Tibial nerve (tissue), 4 donors: ENCODE measurements around the gene PSME4. TPM values are rescaled to one million over a fixed set of nuclear protein-coding genes. Genes with fewer than 3 reads are reported as not detected.
"Not testable (repeated sequence)": the region's sequence is repeated elsewhere in the genome, so short reads cannot be mapped to it uniquely, and the experiment has no call there.

ENCODE experiments used
- DNase-seq, 2 donors: peaks; one replicate each; pipeline ENCODE4 v3.0.0-alpha.2; 2019; ENCODE audit warnings: low spot score in 2 of 2
- H3K27ac ChIP-seq, 4 donors: fragments of 200-600 bp; sonication (generic) in 3 of 4; one replicate each; pipeline ENCODE4 v1.5.1; 2017 to 2019; ENCODE audit warnings: mild to moderate bottlenecking in 1 of 4
- H3K27me3 ChIP-seq, 2 donors: fragments of 200-600 bp; sonication (generic) in 1 of 2; one replicate each; pipeline versions ENCODE4 v1.5.1 to v1.6.0; 2017 to 2019
- H3K36me3 ChIP-seq, 3 donors: fragments of 200-600 bp; sonication (generic); one replicate each; pipeline ENCODE4 v1.5.1; 2018 to 2019
- H3K4me1 ChIP-seq, 4 donors: fragments of 200-600 bp; sonication (generic) in 3 of 4; one replicate each; pipeline ENCODE4 v1.5.1; 2017 to 2019
- H3K4me3 ChIP-seq, 4 donors: fragments of 200-600 bp; sonication (generic) in 3 of 4; one replicate each; pipeline ENCODE4 v1.5.1; 2017 to 2019; ENCODE audit warnings: mild to moderate bottlenecking in 1 of 4, moderate library complexity in 1 of 4
- H3K9me3 ChIP-seq, 4 donors: fragments of 200-600 bp; sonication (generic) in 3 of 4; one replicate each; pipeline ENCODE4 v1.5.1; 2017 to 2019
- CTCF ChIP-seq, 5 experiments: fragments of 200-600 bp in 3 of 5; fragments of 450-650 bp in 2 of 5; sonication (generic) in 3 of 5; IDR thresholded peaks; one replicate each; pipeline ENCODE4 v1.5.1; 2016 to 2019; ENCODE audit warnings: antibody characterized with exemption in 5 of 5, mild to moderate bottlenecking in 3 of 5, moderate library complexity in 2 of 5
- EP300 ChIP-seq, 2 donors: sonication (generic); formaldehyde crosslinking; IDR thresholded peaks; one replicate each; pipeline ENCODE4 v1.6.1; 2017; ENCODE audit warnings: antibody characterized with exemption in 2 of 2, mild to moderate bottlenecking in 1 of 2
- POLR2A ChIP-seq, 2 donors: fragments of 450-650 bp; IDR thresholded peaks; one replicate each; pipeline ENCODE4 v1.6.1; 2017; ENCODE audit warnings: antibody characterized with exemption in 2 of 2, mild to moderate bottlenecking in 2 of 2, moderate library complexity in 2 of 2
- WGBS, 2 donors: methylation state at CpG; one replicate each; pipeline ENCODE4 v1.1.5; 2018; 5-methylcytosine and 5-hydroxymethylcytosine counted together
- total RNA-seq, 4 donors: library from RNA; depleted of rRNA; stranded (reverse); fragments of >200 nt; gene quantifications; one replicate each; pipeline ENCODE4 v1.1.0, GENCODE V29; 2016

Gene PSME4
- total RNA-seq, 4 donors from 2014 or later: 32.4 to 50.6 (median 38.5) TPM

- Histone ChIP-seq H3K4me3 (no peak overlapping the region), H3K4me1 (no peaks in the 10 kb centered on the region), H3K36me3 (peaks cover 0 to 89% (median 8%) of the 10 kb centered on the region in 3 donors), H3K9me3 (no peaks in the 10 kb centered on the region), H3K27ac (no peak overlapping the region), H3K27me3 (no peaks in the 10 kb centered on the region)
- 94 to 95% methylated on average over 8 of the region's 8 CpGs for WGBS, 2 donors
- DNase-seq: no peak
- TF ChIP-seq POLR2A (IDR thresholded peaks at IDR 0.05) (no peak), CTCF (IDR thresholded peaks at IDR 0.05) (no peak), EP300 (IDR thresholded peaks at IDR 0.05) (no peak)
Observed at GRCh38 chr2:53933329-53933728, 37.5 kb downstream of the PSME4 start.

GRCh38 chr2:53926321-53926720 is 44.5 kb downstream of the PSME4 start:
- WGBS, 2 donors: 88 to 92% methylated on average over 8 of the region's 8 CpGs
- H3K27ac ChIP-seq, DNase-seq, H3K9me3 ChIP-seq, H3K4me1 ChIP-seq, H3K27me3 ChIP-seq, H3K4me3 ChIP-seq: not testable (repeated sequence)
- peaks cover 0 to 93% (median 8%) of the 10 kb centered on the region in 3 donors for H3K36me3 ChIP-seq

DNA sequence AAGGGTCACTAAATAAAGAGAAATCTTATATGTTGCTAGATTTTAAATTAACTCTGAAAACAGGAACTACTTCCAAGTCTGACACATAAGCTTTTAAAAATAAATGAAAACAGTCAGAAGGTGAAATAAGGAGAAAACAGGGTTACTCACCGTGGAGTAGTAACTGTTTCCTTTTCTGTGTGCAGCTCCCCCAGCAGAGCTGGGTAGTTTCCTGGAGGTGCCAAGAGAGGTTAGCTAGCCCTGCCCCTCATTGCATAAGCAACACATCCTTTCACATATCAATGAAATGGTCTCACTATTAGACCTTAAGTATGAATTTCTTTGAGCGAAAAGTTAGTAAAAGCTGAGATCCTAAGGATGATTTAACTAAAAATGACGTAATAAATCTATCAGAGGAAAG is 57.1 kb downstream of the PSME4 start:
- H3K27me3 ChIP-seq: no peaks in the 10 kb centered on the region
- no peak overlapping the region for H3K4me3 ChIP-seq
- peaks cover 0 to 65% (median 2%) of the 10 kb centered on the region in 3 donors for H3K36me3 ChIP-seq
- no peaks in the 10 kb centered on the region for H3K9me3 ChIP-seq
- no peak for DNase-seq
- H3K4me1 ChIP-seq: peaks cover 0 to 2% (median 0%) of the 10 kb centered on the region in 4 donors
- no peak overlapping the region for H3K27ac ChIP-seq
- 73 to 84% methylated on average over 3 of the region's 3 CpGs for WGBS, 2 donors
- no peak for TF ChIP-seq EP300 (IDR thresholded peaks at IDR 0.05)
- no peak for TF ChIP-seq CTCF (IDR thresholded peaks at IDR 0.05)
- TF ChIP-seq POLR2A (IDR thresholded peaks at IDR 0.05): no peak

- Histone ChIP-seq H3K9me3 (no peaks in the 10 kb centered on the region), H3K36me3 (peaks cover 0 to 68% (median 0%) of the 10 kb centered on the region in 3 donors), H3K4me1 (peaks cover 0 to 2% (median 0%) of the 10 kb centered on the region in 4 donors), H3K4me3 (no peak overlapping the region), H3K27me3 (no peaks in the 10 kb centered on the region), H3K27ac (no peak overlapping the region)
- TF ChIP-seq EP300 (IDR thresholded peaks at IDR 0.05) (no peak), POLR2A (IDR thresholded peaks at IDR 0.05) (no peak)
- 80% methylated on average over 4 of the region's 4 CpGs for WGBS, 2 donors
- no peak for DNase-seq
Observed at GRCh38 chr2:53911434-53912189, 59.2 kb downstream of the PSME4 start.

- H3K27ac ChIP-seq: no peak overlapping the region
- no peaks in the 10 kb centered on the region for H3K27me3 ChIP-seq
- no peaks in the 10 kb centered on the region for H3K9me3 ChIP-seq
- no peaks in the 10 kb centered on the region for H3K4me1 ChIP-seq
- 59 to 69% methylated on average over 1 of the region's 1 CpG for WGBS, 2 donors
- H3K4me3 ChIP-seq: no peak overlapping the region
- no peak for DNase-seq
- H3K36me3 ChIP-seq: peaks cover 0 to 81% (median 6%) of the 10 kb centered on the region in 3 donors
- TF ChIP-seq CTCF (IDR thresholded peaks at IDR 0.05): no peak
- TF ChIP-seq EP300 (IDR thresholded peaks at IDR 0.05): no peak
- TF ChIP-seq POLR2A (IDR thresholded peaks at IDR 0.05): no peak
Observed at GRCh38 chr2:53907582-53907981, 63.2 kb downstream of the PSME4 start.

- DNase-seq: no peak
- WGBS, 2 donors: 97 to 98% methylated on average over 9 of the region's 9 CpGs
- Histone ChIP-seq H3K27ac (no peak overlapping the region), H3K9me3 (no peaks in the 10 kb centered on the region), H3K4me3 (no peak overlapping the region), H3K36me3 (peaks cover 0 to 95% (median 6%) of the 10 kb centered on the region in 3 donors), H3K4me1 (no peaks in the 10 kb centered on the region), H3K27me3 (no peaks in the 10 kb centered on the region)
- TF ChIP-seq CTCF (IDR thresholded peaks at IDR 0.05): no peak
- TF ChIP-seq POLR2A (IDR thresholded peaks at IDR 0.05): no peak
- TF ChIP-seq EP300 (IDR thresholded peaks at IDR 0.05): no peak
Observed at GRCh38 chr2:53905396-53905795, 65.4 kb downstream of the PSME4 start.
